Measurements from ENCODE around the gene ST3GAL4.

Gene ST3GAL4

DNA sequence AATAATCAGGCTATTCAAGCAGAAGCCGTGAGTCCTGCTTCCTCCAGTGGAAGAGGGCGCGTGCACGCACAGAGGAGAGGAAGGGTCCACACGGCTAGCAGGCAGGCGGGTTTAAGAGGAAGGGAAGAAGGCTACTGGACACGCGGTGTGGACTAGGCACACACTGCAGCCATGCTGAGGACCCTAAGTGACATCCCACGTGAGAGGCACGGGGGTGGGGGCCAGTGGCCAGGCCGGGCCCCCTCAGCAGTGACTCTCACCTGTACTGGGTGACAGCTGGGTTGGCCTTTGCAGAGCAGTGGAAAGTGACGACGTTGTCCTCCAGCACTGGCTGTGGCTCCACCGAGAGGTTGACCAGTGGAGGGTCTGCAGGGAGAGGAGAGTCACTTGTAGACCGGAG, 100.6 kb downstream of the ST3GAL4 start:
- no peak for DNase-seq (ENCODE audit: low spot score)
- TF ChIP-seq, protein P1, sequence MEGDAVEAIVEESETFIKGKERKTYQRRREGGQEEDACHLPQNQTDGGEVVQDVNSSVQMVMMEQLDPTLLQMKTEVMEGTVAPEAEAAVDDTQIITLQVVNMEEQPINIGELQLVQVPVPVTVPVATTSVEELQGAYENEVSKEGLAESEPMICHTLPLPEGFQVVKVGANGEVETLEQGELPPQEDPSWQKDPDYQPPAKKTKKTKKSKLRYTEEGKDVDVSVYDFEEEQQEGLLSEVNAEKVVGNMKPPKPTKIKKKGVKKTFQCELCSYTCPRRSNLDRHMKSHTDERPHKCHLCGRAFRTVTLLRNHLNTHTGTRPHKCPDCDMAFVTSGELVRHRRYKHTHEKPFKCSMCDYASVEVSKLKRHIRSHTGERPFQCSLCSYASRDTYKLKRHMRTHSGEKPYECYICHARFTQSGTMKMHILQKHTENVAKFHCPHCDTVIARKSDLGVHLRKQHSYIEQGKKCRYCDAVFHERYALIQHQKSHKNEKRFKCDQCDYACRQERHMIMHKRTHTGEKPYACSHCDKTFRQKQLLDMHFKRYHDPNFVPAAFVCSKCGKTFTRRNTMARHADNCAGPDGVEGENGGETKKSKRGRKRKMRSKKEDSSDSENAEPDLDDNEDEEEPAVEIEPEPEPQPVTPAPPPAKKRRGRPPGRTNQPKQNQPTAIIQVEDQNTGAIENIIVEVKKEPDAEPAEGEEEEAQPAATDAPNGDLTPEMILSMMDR (IDR thresholded peaks at IDR 0.05; ENCODE audit: extremely low read depth, missing control alignments), result no peak

DNA sequence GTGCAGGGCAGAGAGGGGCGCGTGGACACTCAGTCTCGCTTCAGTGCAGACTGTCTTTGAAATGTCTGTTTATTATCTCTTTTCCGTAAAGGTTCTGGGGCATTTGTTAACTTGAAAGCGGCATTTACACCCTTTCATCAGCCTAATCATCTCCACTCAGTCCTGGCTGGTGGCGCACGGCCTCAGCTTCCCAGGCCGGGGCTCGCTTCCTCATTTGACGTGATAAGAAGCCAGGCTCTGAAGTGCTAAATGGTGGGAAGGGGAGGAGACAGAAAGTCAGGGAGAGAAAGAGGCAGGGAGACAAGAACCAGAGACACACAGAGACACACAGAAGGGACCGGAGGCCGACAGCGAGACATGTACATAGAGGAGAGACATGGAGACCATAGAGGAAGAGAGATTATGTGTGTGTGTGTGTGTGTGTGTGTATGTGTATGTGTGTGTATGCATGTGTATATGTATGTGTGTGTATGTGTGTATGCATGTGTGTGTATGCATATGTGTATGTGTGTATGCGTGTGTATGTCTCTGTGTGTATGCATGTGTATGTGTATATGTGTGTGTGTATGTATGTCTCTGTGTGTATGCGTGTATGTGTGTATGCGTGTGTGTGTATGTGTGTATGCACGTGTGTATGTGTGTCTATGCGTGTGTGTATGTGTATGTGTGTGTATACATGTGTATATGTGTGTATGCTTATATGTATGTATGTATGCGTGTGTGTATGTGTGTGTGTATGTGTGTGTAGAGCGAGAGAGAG, 101.5 kb downstream of the ST3GAL4 start:
- DNase-seq (ENCODE audit: low spot score), result no peak
- TF ChIP-seq, protein P1 (IDR thresholded peaks at IDR 0.05; ENCODE audit: extremely low read depth, missing control alignments), result no peak

DNA sequence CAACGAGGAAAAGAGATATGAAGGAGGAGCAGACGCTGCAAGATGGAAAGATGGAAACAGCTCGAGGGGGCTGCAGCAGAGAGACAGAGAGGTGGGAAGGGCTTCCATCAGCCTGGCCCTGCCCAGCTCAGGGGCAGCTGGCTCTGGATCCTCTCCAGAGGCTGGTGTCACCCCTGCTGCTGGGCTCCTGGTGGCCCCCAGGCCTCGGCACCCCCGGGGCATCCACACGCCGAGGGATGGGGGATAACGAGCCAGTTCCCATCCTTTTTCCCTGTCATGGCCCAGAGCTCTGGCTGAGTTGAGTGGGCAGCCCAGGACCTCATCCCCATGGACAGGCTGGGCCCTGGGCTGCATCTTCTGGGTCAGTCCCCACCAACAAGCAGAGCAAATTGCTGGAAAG, 102.3 kb downstream of the ST3GAL4 start:
- TF ChIP-seq, protein P1 (IDR thresholded peaks at IDR 0.05; ENCODE audit: extremely low read depth, missing control alignments), result no peak
- no peak for DNase-seq (ENCODE audit: low spot score)

DNA sequence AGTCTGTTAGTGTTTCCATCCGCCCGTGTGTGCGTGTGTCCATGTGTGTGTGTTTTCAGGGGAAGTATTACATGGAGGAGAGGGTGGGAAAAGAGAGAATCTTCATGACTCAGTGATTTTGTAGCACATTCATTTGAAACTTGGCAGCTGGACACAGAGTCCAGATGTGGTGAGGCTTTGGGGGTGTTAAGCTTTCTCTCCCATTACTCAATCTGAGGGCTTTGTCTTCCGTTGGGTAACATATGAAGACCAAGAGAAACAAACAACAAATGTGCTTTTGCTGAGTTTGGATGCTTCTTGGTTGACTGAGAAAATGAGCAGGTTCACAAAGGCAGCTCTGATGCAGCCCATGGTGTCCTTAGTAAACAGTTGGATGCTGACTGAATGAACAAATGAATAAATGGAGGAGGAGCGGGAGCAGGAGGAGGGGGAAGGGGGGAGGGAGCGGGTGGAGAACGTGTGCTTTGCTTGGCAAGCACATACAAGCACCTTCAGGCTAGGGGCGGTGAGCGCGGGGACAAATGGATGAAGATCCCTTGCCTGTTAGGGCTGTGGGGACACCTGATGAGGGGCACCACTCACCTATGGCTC, 104.3 kb downstream of the ST3GAL4 start:
- TF ChIP-seq, protein P1 (IDR thresholded peaks at IDR 0.05; ENCODE audit: extremely low read depth, missing control alignments), result no peak
- no peak for DNase-seq (ENCODE audit: low spot score)

DNA sequence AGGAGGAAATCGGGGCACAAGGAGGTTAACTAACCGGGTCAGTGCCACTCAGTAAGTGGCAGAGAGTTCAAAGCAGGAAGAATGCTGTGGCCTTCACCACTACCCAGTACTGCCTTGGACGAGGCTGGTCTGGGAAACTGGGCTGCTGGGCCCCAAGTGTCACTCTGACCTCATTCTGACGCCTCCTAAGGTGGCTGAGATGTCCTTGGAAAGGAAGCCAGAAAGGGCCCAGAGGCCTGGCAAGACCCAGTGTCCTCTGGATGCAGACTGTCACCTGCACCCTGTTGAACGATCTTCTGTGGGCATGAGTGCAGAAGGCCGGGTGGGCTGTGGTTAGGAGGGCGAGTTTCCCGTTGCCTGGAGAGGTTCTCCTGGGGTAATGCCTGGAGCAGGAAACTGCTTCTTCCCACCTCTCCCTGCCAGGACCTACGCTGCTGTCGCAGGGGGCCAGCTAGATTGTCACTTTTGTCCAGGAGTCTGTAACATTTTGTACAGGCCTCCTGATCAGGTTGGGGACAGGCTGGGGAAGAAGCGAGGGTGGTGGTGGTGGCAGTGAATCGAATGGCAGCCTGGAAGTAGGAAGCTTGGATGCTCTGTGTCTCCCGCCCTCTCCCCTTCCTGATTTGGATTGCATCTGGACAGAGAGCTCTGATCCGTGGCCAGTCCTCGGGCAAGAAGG, 105.1 kb downstream of the ST3GAL4 start:
- TF ChIP-seq, protein P1 (IDR thresholded peaks at IDR 0.05; ENCODE audit: extremely low read depth, missing control alignments), result no peak
- no peak for DNase-seq (ENCODE audit: low spot score)

DNA sequence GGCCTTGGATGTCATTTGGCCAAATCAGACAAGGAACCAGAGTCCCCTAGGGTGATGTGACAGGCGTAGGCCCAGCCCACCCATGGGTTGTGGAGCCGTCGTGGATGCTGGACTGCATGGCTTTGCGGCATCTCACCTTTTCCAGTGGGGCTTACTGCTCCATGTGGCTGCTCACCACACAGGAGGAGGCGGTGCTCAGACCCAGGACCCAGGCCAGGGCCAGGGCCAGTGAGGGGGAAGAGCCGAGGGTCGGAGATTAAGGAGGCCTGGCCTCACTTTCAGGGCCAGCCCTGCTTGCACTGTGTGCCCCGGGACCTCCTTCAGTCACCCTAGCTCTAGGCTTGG, 105.6 kb downstream of the ST3GAL4 start:
- TF ChIP-seq, protein P1 (IDR thresholded peaks at IDR 0.05; ENCODE audit: extremely low read depth, missing control alignments), result no peak
- DNase-seq (ENCODE audit: low spot score), result no peak

DNA sequence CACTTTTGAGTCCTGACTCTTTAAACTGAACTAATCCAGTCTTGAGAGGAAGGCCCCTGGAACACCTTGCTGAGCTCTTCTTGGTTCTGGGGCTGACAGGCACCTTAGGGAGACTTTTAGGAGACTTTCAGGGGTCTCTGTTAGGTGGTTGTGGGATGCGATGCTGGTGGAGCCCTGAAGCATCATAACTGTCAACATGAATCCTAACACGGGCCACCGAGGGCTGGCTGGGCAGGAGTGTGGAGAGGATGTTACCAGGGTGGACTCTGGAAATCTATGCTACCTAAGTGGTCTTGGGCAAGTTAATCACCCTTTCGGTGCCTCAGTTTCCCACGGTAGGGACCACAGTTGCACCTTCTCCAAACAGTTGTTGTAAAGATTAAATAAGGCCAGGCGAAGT, 106.5 kb downstream of the ST3GAL4 start:
- DNase-seq (ENCODE audit: low spot score), result no peak
- TF ChIP-seq, protein P1 (IDR thresholded peaks at IDR 0.05; ENCODE audit: extremely low read depth, missing control alignments), result no peak
